Activated CD4-positive, alpha-beta T cell treated with anti-CD3 and anti-CD28 coated beads for 24 hours (primary cell): Measurements from ENCODE around the gene RAPGEF5.
"Not testable (repeated sequence)": the region's sequence is repeated elsewhere in the genome, so short reads cannot be mapped to it uniquely, and the experiment has no call there.

Experiments used
- DNase-seq, 2 donors: peaks; one replicate each; pipeline ENCODE4 v3.0.0-alpha.2; 2020; ENCODE audit warnings: low read depth in 2 of 2

Gene RAPGEF5

DNA sequence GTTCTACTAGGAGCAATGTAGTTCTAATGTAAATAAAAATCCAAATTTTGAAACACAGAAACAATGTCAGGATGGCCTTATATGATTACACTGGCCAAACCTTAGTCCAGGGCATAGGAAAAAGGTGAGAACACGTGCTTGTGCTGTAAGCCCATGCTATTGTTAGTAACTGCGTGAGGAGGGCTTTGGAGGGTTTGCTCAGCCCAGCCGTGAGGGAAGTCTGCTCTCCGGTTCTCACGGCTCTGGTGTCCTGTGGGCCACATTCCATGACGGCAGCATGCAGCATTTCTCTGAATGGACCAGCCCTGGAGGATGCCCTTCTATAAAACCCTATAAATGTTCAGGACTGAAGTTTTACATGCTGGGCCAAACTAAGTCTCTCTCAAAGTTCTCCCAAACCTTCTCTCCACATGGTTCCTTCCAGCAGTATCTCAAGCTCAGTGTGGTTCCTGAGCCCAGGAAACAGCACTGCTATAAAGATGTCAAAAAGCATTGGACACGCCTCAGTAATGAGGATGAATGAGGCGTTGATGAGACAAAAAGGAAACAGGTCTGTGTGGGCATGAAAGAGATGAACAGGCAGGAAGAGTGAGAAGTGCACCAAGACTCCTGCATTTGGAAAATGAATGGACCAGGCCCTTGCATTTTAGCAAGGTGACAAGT, 236.4 kb downstream of the RAPGEF5 start:
- DNase-seq = no peak

DNA sequence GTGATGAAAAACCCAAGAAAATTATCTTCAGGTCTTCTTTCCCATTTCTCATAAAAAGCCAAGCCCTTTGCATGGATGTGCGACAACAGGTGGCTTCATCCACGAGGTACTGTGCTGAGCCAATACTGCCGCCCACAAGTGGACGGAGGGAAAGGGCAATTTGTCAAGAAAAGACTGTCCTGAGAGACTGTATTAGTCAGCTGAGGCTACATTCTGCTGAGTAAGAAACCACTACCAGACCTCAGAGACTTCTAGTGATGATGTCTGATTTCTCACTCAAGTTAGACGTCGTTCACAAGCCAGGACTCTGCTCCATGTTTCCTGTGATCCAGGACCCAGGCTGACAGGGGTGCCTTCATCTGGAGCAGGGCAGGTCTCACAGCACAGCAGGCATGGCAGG, 239.7 kb downstream of the RAPGEF5 start:
- DNase-seq = no peak

DNA sequence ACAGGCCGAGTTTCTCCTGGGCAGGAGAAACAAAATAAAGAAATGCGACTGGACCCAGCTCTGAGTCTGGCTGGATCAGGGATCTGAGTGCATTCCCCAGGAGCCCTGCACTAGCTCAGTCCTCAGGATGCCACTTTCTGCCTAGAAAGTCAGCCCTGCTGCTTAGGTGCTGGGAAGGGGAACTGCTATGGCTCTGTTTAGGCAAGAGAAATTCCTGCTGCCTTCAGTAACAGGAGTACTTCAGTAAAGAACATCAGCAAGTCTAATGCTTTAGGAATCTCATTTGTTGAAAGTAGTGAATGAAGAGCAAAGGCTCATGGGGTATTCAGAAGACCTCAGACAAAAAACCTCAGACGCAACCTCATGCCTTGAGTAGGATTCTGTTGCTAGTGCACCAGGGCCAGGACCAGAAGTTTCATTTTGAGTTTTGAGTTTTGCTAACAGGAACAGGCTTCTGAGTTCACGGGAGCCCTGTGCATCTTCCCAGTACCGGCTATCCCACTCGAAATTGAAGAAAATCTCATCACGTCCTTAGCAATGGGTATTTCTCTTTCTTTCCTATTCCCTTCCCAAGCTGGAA, 240.4 kb downstream of the RAPGEF5 start:
- no peak for DNase-seq

DNA sequence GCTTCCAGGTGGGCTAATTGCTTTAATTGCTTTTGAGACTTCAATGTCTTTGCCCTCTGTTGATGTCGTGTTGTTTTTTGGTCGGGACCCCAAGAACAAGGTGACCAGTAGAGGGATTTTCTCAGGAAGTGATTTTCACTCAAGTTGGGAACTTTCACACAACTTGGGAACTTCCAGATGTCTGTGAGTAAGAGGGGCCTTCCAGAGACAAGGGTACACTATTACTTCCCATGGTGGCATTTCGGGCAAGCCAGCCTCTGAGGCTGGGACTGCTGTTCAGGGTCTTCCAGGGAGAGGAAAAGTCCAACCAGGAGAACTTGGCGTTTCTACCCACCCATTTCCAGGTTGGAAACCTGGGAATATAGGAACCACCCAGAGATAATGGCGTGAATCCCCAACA, 241.3 kb downstream of the RAPGEF5 start:
- no peak for DNase-seq

DNA sequence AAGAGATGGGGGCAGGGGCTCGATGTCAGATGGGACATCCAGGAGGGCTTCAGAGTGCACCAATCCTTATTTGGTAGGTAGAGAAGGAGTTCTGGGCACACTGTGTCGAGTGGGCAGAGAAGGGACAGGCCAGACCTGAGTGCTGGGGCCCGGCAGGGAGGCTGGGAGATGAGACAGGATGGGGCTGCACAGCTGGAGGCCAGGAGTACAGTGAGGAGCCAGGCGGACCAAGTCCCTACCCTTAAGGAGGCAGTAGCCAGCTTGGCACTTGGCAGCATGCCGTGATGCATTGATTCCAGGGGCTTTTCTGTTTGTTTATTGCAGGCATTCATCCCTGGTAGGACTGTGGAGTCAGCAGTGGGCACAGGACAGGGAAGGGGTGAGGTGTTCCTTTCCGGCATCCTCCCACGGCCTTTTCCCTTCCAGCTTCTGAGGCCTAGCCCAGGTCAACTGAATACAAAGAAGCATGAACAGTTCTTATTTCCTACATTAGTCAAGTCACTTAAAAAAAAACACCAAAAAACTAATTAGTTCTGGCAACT, 242.4 kb downstream of the RAPGEF5 start:
- no peak for DNase-seq

DNA sequence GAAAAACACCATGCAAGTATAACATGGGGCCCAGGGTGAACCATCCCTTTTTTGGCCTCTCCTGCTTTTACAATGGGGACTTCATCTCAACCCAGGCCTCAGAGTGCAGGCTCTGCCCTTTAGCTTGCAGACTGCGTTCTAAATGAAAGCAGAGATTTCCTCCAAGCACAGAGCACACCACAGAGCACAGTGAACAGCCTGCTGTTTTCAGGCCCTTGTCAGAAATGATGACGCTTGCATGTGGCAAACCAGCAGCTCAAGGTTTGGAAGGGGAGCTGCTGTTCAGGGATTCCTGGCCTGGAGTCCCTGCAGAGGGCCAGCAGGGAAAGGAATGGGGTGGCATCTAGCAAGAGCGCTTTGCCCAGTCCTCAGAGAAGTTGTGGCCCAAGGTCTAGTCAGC, 243.9 kb downstream of the RAPGEF5 start:
- DNase-seq = no peak

DNA sequence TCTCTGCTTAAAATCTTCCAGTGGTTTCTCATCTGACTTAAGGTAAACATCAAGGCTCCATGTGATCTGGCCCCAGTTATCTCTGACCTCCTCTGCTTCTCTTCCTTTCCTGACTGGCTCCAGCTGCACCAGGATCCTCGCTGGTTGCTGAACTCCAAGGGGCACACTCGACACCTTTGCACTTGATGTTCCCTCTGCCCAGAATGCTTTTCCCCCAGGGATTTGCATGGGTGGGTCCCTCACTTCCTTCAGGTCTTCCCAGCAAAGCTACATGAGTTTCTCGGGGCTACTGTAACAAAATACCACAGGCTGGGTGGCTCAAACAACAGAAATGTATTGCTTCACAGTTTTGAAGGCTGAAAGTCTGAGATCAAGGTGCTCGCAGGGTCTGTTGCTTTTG, 245.3 kb downstream of the RAPGEF5 start:
- DNase-seq = no peak

DNA sequence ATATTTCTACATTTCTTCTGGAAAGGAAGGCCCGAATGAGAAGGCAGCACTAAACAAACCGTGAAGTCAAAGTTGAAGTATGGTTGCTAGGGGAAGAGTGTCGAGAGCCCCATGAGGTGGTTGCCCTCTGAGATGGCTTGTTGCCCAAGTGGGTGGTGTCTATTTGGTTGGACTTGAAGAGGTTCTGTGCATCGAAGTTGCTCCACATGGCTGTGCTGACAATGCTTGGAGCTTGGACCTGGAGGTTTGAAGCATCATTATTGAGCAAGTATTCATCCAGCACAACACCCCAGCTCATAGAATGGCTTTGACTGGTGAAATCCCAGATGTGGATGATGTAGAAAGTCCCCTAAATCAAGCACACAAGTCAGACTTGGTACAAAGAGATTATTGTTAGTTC, 246.1 kb downstream of the RAPGEF5 start:
- no peak for DNase-seq

DNA sequence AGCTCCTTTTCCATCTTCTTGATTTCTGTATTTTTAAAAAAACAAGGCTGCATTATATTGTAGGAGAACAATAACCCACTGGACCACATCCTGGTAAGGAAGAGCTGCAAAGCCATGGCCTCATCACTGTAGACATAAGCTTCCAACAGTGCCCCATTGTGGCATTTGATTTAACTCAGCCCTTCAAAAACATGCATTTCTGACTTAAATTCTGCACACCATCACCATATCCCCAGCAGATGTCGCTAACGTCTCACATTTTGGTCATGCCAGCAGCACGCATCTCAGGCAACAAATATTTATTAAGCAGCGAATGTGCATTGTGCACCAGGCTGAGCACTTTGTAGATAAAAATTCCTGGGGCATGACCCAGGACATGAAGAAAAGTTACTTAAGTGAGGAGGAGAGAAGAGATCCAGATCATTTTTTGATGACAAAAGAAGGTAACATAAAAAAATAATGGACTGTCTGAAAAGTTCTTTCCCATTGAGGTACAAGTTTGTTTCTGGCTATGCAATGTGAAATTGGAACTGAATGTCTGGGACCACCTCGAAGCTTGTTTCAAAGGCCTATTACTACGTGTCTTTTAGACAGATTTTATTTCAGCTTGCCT, 246.6 kb downstream of the RAPGEF5 start:
- DNase-seq = peak; percentile 31 to 41

DNA sequence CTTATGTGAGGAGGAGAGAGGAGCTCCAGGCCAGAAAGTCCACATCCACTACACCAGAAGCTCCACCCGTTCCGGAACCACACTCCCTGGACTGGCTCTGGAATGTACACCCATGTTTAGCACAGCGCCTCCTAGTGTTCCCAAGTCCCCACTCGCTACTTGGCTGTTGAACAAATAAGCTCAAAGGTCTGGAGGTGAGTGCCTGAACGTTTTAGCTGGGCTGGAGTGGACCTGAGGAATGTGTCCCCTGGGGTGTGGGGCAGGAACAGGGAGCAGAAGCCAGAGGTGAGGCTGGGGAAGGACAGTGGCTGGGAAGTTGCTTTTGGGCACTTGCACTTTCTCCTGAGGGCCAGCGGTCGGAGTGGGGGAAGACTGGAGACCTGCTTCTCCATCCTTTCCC, 247.2 kb downstream of the RAPGEF5 start:
- DNase-seq = peak in 1 of 2 donors; percentile 5

DNA sequence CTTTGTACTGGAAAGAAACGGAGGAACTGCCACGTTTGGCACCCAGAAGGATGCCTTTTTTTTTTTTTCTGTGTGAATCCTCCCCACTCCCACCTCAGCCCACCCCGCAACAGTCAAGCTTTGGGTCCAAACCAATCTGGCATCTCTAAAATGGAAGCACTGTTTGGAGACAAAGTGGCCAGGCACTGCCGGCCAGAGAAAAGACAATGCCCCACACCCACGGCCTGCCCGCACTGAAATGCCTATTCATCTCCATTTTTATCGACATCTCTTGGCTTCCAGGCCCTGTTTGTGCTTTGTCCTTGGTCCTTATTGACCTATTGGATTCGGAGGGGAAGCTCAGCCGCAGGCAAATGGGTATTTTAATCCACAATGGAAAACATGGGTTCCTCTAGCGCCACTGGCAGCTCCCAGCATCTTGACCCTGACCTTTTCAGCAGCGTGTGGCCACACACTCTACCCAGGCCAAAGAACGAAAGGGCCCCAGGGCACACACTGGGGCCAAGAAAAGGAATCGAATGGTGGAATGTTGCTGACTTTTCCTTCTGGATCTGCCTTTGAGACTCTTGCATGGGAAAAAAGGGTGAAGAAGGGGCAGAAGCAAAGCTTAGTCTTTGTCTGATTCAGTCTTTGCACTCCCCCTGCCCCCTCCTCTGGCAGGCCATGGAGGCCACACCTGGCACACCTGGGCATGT, 248.7 kb downstream of the RAPGEF5 start:
- no peak for DNase-seq

DNA sequence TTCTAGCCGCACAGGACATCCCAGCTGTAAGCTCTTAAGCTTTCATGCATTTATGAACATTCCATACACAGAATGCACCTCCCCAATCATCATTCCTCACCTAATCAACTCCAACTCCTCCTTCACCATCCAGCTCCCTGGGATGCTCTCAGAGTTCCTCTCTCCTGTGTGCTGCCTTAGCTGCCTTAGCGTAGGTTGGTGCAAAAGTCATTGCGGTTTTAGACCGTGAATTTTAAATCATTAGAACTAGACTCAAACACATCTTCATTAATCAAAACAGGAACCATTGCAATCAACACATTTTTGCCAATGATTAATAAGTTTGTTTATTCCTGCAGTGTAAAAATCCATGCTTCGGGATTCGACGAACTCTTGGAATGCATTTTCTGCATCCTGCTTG, 251.4 kb downstream of the RAPGEF5 start:
- DNase-seq = no peak

DNA sequence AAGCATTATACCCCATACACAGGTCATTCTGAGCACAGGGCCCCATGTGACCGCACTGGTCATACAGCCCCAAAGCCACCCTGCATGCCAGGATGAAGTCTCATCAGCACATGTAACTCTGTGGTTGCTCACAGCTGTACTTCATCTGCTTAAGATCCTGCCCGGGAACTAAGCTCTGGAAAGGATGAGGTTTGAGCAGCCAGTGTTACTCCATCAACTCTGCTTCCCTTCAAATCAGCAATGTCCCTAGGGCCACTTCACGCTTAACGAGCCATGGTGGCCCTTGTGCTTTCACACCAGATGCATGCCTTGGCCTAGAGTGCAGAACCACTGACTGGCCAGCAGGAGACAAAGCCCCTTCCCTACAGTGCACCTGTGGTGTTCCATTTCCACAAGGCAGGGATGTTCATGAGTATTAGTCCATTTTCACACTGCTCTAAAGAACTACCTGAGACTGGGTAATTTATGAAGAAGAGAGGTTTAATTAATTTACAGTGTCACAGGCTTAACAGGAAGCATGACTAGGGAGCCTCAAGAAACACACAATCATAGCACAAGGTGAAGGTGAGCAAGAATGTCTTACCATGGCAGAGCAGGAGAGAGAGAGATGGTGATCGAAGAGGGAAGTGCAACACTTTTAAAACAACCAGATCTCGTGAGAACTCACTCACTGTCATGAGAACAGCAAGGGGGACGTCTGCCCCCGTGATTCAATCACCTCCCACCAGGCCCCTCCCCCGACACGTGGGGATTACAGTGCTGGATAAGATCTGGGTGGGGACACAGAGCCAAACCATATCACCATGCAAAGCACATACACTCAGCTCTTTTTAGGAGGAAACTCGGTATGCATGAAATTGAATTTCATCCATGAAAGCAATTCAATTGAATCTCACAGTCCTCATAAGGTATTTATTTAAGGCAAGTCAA, 262.3 kb downstream of the RAPGEF5 start:
- DNase-seq = no peak

DNA sequence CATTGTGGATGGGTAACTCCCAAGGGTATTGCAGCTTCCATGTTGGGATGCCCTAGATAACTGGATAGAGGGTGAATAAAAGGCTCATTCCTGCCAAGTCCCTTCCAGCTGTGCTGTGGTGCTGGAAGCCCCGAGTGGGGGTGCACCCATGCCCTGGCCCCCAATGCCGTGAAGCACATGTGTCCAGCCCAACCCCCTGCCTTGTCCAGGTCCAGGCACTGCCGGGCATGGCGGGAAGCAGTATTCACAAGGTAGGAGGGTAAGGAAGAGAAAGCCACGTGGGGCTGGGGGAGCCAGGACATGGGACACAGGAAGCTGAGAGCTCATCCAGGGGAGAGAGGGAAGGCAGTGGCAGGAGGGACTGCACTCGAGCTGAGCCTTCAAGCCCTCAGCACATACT, 263.0 kb downstream of the RAPGEF5 start:
- no peak for DNase-seq

DNA sequence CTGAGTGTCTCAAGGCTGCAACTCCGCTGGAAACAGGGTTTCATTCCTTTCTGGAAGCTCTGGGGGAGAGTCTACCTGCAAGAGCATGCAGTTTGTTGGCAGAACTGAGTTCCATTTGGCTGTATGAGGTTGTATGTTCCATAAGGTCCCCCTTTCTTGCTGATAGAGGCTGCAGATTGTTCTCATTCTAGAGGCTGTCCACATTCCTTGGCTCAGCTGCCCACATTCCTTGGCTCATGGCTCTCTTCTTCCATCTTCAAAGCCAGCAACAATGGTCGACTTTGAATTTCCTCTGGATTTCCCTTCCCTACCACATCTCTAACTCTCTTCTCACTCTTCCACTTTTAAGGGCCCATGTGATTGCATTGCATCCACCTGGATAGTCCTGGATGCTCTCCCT, 264.0 kb downstream of the RAPGEF5 start:
- no peak for DNase-seq

DNA sequence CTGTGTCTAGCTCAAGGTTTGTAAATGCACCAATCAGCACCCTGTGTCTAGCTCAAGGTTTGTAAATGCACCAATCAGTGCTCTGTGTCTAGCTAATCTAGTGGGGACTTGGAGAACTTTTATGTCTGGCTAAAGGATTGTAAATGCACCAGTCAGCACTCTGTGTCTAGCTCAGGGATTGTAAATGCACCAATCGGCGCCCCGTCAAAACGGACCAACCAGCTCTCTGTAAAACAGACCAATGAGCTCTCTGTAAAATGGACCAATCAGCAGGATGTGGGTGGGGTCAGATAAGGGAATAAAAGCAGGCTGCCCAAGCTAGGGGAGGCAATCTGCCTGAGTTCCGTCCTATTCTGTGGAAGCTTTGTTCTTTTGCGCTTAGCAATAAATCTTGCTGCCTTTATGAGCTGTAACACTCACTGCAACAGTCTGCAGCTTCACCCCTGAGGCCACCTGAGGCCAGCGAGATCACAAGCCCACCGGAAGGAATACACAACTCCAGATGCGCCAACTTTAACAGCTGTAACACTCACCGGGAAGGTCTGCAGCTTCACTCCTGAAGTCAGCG, 265.9 kb downstream of the RAPGEF5 start:
- DNase-seq = not testable (repeated sequence)

DNA sequence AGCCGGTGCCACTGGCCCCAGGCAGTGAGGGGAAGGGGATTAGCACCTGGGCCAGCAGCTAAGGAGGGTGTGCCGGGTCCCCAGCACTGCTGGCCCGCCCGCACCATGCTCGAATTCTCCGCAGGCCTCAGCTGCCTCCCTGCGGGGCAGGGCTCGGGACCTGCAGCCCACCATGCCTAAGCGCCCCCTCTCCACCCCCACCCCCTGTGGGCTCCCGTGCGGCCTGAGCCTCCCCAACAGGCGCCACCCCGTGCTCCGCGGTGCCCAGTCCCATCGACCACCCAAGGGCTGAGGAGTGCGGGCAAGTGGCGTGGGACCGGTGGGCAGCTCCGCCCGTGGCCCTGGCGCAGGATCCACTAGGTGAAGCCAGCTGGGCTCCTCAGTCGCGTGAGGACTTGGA, 266.4 kb downstream of the RAPGEF5 start:
- DNase-seq = no peak

DNA sequence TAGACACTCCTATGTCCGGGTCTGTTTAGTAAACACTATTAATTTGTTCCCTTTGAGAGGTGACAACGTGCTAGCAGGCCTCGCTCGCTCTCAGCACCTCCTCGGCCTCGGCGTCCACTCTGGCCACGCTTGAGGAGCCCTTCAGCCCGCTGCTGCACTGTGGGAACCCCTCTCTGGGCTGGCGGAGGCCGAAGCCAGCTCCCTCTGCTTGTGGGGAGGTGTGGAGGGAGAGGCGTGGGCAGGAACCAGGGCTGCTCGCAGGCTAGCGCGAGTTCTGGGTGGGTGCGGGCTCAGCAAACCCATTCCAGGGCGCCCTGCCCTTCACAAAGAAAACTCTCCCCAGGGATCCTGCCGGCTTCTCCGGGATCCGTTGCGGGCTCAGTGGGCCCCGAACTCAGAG, 266.8 kb downstream of the RAPGEF5 start:
- DNase-seq = no peak

DNA sequence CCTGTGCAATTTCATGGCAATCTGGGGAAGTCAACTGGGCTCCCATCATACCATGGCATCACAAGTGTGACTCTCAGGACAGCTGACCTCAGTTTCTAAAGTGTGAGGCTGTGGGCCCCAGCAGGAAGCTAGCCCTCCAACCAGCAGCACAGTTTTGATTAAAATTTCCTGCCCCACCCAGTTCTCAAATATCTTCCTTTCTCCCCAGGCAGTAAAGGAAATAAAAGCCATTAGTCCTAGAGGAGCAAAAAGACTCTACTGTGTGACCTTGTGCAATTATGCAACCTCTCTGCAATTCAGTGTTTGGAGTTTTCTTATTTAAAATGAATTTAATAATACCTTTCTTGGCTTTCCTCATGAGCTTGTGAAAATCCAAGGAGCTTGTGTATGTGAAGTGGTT, 268.1 kb downstream of the RAPGEF5 start:
- no peak for DNase-seq

DNA sequence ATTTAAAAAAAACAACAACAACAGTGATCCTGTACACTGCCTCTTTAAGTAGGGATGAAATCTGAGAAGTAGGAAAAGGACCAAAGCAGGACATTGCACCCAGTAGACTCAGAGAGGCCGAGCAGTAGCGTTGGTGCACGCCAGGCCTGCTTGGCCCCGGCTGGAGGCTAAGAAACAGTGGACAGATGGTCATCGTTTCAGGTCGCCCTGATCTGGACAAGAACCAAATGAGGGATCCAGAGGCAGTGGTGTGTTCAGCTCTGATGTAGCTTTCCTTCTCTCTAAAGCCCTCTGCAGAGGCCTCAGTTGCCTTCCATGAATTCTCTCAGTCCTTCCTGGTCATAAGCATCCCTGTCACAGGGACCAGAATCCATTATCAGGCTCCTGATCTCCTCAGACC, 269.1 kb downstream of the RAPGEF5 start:
- DNase-seq = no peak

DNA sequence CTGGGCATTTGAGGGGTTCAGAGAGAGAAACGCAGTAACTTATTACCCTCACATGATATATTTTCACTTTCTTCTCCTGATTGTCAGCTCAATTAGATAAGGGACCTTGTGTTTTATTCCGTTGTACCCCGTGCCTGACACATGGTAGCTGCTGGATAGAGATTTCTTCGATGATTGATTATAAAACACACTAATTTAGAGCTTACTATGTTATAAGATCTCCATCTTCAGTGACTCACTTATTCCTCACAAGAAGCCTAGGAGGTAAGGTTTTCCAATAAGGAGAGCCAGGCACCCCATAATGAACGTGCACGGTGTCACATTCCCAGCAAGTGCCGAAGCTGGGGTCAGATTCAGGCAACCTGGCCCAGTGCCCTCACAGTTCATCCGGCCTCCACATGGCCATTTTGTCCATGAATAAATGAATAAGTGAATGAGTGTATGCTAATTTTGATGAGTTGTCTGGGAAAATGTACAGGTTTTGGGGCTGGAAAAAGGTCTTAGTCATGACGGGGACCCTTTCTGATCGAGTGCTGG, 273.2 kb downstream of the RAPGEF5 start:
- DNase-seq = no peak
